ENCODE data around the gene AUTS2. TPM values are rescaled to one million over a fixed set of nuclear protein-coding genes. Genes with fewer than 3 reads are reported as not detected.

AUTS2 gene
- total RNA-seq, 1 experiment from 2014 or later: 50.0 TPM

- Mint-ChIP-seq H3K4me1 (no peaks in the 10 kb centered on the region), H3K4me3 (no peak overlapping the region), H3K27me3 (ENCODE audit: low read depth) (no peaks in the 10 kb centered on the region), H3K36me3 (no peaks in the 10 kb centered on the region), H3K27ac (no peak overlapping the region), H3K9me3 (no peaks in the 10 kb centered on the region)
- TF ChIP-seq NFATC4 (CRISPR knock-in tag; IDR thresholded peaks at IDR 0.05): no peak
- no peak for TF ChIP-seq TP53 (CRISPR knock-in tag; IDR thresholded peaks at IDR 0.05)
- ATAC-seq (no peak), DNase-seq (ENCODE audit: low spot score) (no peak)
- POLR2A ChIA-PET: no interaction called here
- CTCF ChIA-PET: no interaction called here
These were observed 782.2 kb downstream of the AUTS2 start for GRCh38 chr7:70380421-70381015.

- Mint-ChIP-seq H3K36me3 (no peaks in the 10 kb centered on the region), H3K27ac (no peak overlapping the region)
These were observed 784.9 kb downstream of the AUTS2 start for GRCh38 chr7:70383066-70383782.

More at GRCh38 chr7:70383066-70383782, 784.9 kb downstream of the AUTS2 start:
- Mint-ChIP-seq H3K4me3 (no peak overlapping the region), H3K27me3 (ENCODE audit: low read depth) (no peaks in the 10 kb centered on the region), H3K4me1 (no peaks in the 10 kb centered on the region), H3K9me3 (no peaks in the 10 kb centered on the region)
- DNase-seq (ENCODE audit: low spot score) (no peak), ATAC-seq (no peak)
- ChIA-PET POLR2A (no interaction called here), CTCF (no interaction called here)
- TF ChIP-seq TEAD4 (CRISPR knock-in tag; IDR thresholded peaks at IDR 0.05) (no peak), ESRRA (CRISPR knock-in tag; IDR thresholded peaks at IDR 0.05; ENCODE audit: borderline replicate concordance) (no peak), ATF6 (CRISPR knock-in tag; IDR thresholded peaks at IDR 0.05) (no peak), NR2C2 (CRISPR knock-in tag; IDR thresholded peaks at IDR 0.05) (no peak), ZNF121 (CRISPR knock-in tag; IDR thresholded peaks at IDR 0.05) (no peak), ZNF512 (CRISPR knock-in tag; IDR thresholded peaks at IDR 0.05; ENCODE audit: borderline replicate concordance) (no peak), ZBTB21 (CRISPR knock-in tag; IDR thresholded peaks at IDR 0.05; ENCODE audit: borderline replicate concordance) (no peak), ZNF425 (CRISPR knock-in tag; conservative IDR thresholded peaks at IDR 0.05) (no peak), ETV6 (CRISPR knock-in tag; IDR thresholded peaks at IDR 0.05) (no peak), ELF4 (CRISPR knock-in tag; IDR thresholded peaks at IDR 0.05; ENCODE audit: low read depth) (no peak), ATF1 (CRISPR knock-in tag; IDR thresholded peaks at IDR 0.05) (no peak), ZNF219 (CRISPR knock-in tag; IDR thresholded peaks at IDR 0.05; ENCODE audit: borderline replicate concordance) (no peak)
- TF ChIP-seq, protein P1, sequence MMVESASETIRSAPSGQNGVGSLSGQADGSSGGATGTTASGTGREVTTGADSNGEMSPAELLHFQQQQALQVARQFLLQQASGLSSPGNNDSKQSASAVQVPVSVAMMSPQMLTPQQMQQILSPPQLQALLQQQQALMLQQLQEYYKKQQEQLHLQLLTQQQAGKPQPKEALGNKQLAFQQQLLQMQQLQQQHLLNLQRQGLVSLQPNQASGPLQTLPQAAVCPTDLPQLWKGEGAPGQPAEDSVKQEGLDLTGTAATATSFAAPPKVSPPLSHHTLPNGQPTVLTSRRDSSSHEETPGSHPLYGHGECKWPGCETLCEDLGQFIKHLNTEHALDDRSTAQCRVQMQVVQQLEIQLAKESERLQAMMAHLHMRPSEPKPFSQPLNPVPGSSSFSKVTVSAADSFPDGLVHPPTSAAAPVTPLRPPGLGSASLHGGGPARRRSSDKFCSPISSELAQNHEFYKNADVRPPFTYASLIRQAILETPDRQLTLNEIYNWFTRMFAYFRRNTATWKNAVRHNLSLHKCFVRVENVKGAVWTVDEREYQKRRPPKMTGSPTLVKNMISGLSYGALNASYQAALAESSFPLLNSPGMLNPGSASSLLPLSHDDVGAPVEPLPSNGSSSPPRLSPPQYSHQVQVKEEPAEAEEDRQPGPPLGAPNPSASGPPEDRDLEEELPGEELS (CRISPR knock-in tag; IDR thresholded peaks at IDR 0.05): no peak
- TF ChIP-seq, protein P2, sequence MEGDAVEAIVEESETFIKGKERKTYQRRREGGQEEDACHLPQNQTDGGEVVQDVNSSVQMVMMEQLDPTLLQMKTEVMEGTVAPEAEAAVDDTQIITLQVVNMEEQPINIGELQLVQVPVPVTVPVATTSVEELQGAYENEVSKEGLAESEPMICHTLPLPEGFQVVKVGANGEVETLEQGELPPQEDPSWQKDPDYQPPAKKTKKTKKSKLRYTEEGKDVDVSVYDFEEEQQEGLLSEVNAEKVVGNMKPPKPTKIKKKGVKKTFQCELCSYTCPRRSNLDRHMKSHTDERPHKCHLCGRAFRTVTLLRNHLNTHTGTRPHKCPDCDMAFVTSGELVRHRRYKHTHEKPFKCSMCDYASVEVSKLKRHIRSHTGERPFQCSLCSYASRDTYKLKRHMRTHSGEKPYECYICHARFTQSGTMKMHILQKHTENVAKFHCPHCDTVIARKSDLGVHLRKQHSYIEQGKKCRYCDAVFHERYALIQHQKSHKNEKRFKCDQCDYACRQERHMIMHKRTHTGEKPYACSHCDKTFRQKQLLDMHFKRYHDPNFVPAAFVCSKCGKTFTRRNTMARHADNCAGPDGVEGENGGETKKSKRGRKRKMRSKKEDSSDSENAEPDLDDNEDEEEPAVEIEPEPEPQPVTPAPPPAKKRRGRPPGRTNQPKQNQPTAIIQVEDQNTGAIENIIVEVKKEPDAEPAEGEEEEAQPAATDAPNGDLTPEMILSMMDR (IDR thresholded peaks at IDR 0.05): no peak
- TF ChIP-seq, protein P3, sequence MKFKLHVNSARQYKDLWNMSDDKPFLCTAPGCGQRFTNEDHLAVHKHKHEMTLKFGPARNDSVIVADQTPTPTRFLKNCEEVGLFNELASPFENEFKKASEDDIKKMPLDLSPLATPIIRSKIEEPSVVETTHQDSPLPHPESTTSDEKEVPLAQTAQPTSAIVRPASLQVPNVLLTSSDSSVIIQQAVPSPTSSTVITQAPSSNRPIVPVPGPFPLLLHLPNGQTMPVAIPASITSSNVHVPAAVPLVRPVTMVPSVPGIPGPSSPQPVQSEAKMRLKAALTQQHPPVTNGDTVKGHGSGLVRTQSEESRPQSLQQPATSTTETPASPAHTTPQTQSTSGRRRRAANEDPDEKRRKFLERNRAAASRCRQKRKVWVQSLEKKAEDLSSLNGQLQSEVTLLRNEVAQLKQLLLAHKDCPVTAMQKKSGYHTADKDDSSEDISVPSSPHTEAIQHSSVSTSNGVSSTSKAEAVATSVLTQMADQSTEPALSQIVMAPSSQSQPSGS (CRISPR knock-in tag; IDR thresholded peaks at IDR 0.05; ENCODE audit: borderline replicate concordance, low read depth): no peak
